HG02852 (cell line): ENCODE measurements around the gene ORAI2.
A peak's percentile ranks its signal among the peaks of the same experiment; 100 is the strongest.
"Not testable (repeated sequence)": the region's sequence is repeated elsewhere in the genome, so short reads cannot be mapped to it uniquely, and the experiment has no call there.

Source experiments
- ATAC-seq: cut with Tn5 transposase; IDR thresholded peaks from one replicate; pipeline ENCODE4 v1.9.1; 2021; ENCODE audit warnings: mild to moderate bottlenecking, moderate library complexity; ENCODE audit not compliant: unreplicated experiment

Gene ORAI2

GRCh38 chr7:102494473-102495149 lies 61.2 kb downstream of the ORAI2 start:
- ATAC-seq = peak; percentile 60

- not testable (repeated sequence) for ATAC-seq
These were observed 63.5 kb downstream of the ORAI2 start for GRCh38 chr7:102496861-102497260.

- not testable (repeated sequence) for ATAC-seq
These were observed 63.9 kb downstream of the ORAI2 start for GRCh38 chr7:102497308-102497707.

GRCh38 chr7:102498321-102498720 lies 64.9 kb downstream of the ORAI2 start:
- not testable (repeated sequence) for ATAC-seq

GRCh38 chr7:102503141-102503540 lies 69.8 kb downstream of the ORAI2 start:
- not testable (repeated sequence) for ATAC-seq

GRCh38 chr7:102505298-102506185 lies 72.2 kb downstream of the ORAI2 start:
- not testable (repeated sequence) for ATAC-seq
